CD4-positive, alpha-beta memory T cell (primary cell): ENCODE data around the gene IDH2. TPM values are rescaled to one million over a fixed set of nuclear protein-coding genes. Genes with fewer than 3 reads are reported as not detected.

Experiments used
- CTCF ChIA-PET: fragments of 350-600 bp; sonication (Branson Sonifier 250); formaldehyde crosslinking; loops from one replicate; lab custom pipeline; 2021; ENCODE audit warnings: inconsistent platforms; ENCODE audit not compliant: partially characterized antibody; lab: Charles Lee
- POLR2A ChIA-PET: fragments of 350-600 bp; sonication (Branson Sonifier 250); formaldehyde crosslinking; loops from one replicate; lab custom pipeline; 2021; ENCODE audit not compliant: partially characterized antibody; lab: Charles Lee
- DNase-seq, 5 donors: peaks; one replicate each; pipeline versions ENCODE4 v3.0.0 to v3.0.0-alpha.2; 2020 to 2022; ENCODE audit warnings: mixed read lengths in 1 of 5
- H3K27ac ChIP-seq: one replicate; pipeline ENCODE4 v1.7.0; 2013; ENCODE audit warnings: low read depth, low read length
- H3K27me3 ChIP-seq: 2 replicates; pipeline ENCODE4 v1.7.0; 2013; ENCODE audit warnings: mild to moderate bottlenecking, low read length, moderate library complexity; ENCODE audit not compliant: insufficient read depth
- H3K36me3 ChIP-seq: 2 replicates; pipeline ENCODE4 v1.7.0; 2013; ENCODE audit warnings: mild to moderate bottlenecking, low read length, moderate library complexity; ENCODE audit not compliant: insufficient read depth
- H3K4me1 ChIP-seq: 2 replicates; pipeline ENCODE4 v1.7.0; 2013; ENCODE audit warnings: mild to moderate bottlenecking, low read length, moderate library complexity; ENCODE audit not compliant: insufficient read depth
- H3K4me3 ChIP-seq, 2 donors: one replicate each; pipeline ENCODE4 v1.7.0; 2013; ENCODE audit warnings: low read length in 2 of 2, mild to moderate bottlenecking in 1 of 2
- H3K9me3 ChIP-seq, 2 donors: one replicate each; pipeline ENCODE4 v1.7.0; 2013; ENCODE audit warnings: low read length in 2 of 2, control low read depth in 1 of 2; ENCODE audit not compliant: control insufficient read depth in 1 of 2
- H3K27ac Mint-ChIP-seq, 7 donors: one replicate each; pipeline ENCODE4 v1.8.0; 2020 to 2021; ENCODE audit warnings: mixed read lengths in 7 of 7, mild to moderate bottlenecking in 6 of 7, inconsistent platforms in 3 of 7, moderate library complexity in 3 of 7
- H3K27me3 Mint-ChIP-seq, 2 donors: one replicate each; pipeline ENCODE4 v1.8.0; 2020 to 2021; ENCODE audit warnings: mixed read lengths in 2 of 2
- H3K36me3 Mint-ChIP-seq, 2 donors: one replicate each; pipeline ENCODE4 v1.8.0; 2020 to 2021; ENCODE audit warnings: mixed read lengths in 2 of 2, inconsistent platforms in 1 of 2, mild to moderate bottlenecking in 1 of 2
- H3K4me1 Mint-ChIP-seq, 4 donors: one replicate each; pipeline ENCODE4 v1.8.0; 2020 to 2021; ENCODE audit warnings: mixed read lengths in 4 of 4, mild to moderate bottlenecking in 1 of 4
- H3K4me3 Mint-ChIP-seq, 8 donors: one replicate each; pipeline ENCODE4 v1.8.0; 2020 to 2021; ENCODE audit warnings: mixed read lengths in 8 of 8, mild to moderate bottlenecking in 7 of 8, moderate library complexity in 6 of 8, inconsistent platforms in 3 of 8
- H3K9me3 Mint-ChIP-seq, 8 donors: one replicate each; pipeline ENCODE4 v1.8.0; 2020 to 2021; ENCODE audit warnings: mixed read lengths in 8 of 8, mild to moderate bottlenecking in 5 of 8, inconsistent platforms in 3 of 8, moderate library complexity in 1 of 8
- intact Hi-C: fragments of 100-400 bp; cut with micrococcal nuclease; formaldehyde crosslinking; loops from one replicate; pipeline ENCODE4 v1.15.1; 2023
- polyA plus RNA-seq, 2 donors: library from polyadenylated mRNA; unstranded; fragments of 300-500 nt; fragmentation: Illumina TruSeq; gene quantifications; one replicate each; pipeline ENCODE4 v1.2.3, GENCODE V29; 2021
- total RNA-seq, 2 experiments: library from RNA; stranded (reverse); gene quantifications; one replicate each; pipeline ENCODE4 v1.2.3, GENCODE V29; 2021

IDH2 gene
- total and polyA plus RNA-seq, 4 experiments from 2014 or later, result 41.2 to 139 (median 75.0) TPM

GRCh38 chr15:90080458-90080755, 21.9 kb downstream of the IDH2 start:
- no peaks in the 10 kb centered on the region for H3K4me1 ChIP-seq
- Mint-ChIP-seq H3K27ac (peak overlapping the region in 2 of 7 donors; percentile 46 to 78), H3K4me3 (no peak overlapping the region), H3K4me1 (peaks cover 0 to 2% (median 0%) of the 10 kb centered on the region in 4 donors), H3K36me3 (peaks cover 14 to 54% of the 10 kb centered on the region in 2 donors), H3K9me3 (no peaks in the 10 kb centered on the region), H3K27me3 (no peaks in the 10 kb centered on the region)
- no peak for DNase-seq
- no peak overlapping the region for H3K27ac ChIP-seq
- no peaks in the 10 kb centered on the region for H3K9me3 ChIP-seq
- no peak overlapping the region for H3K4me3 ChIP-seq
- no peaks in the 10 kb centered on the region for H3K27me3 ChIP-seq
- H3K36me3 ChIP-seq, result peaks cover 23% of the 10 kb centered on the region
- CTCF ChIA-PET, result interaction anchor here (1.6 kb wide), 1 partner anchor 10 kb away, joined by 7 read pairs; no protein-coding TSS in a partner anchor
- POLR2A ChIA-PET, result interaction anchor here (1.1 kb wide), 1 partner anchor 21 kb away, joined by 4 read pairs; no protein-coding TSS in a partner anchor
- intact Hi-C loops, result no loop called here

GRCh38 chr15:90079619-90080457, 22.4 kb downstream of the IDH2 start:
- H3K27me3 ChIP-seq, result no peaks in the 10 kb centered on the region
- no peak overlapping the region for H3K4me3 ChIP-seq
- peaks cover 0 to 2% (median 0%) of the 10 kb centered on the region in 4 donors for H3K4me1 Mint-ChIP-seq
- H3K9me3 ChIP-seq, result no peaks in the 10 kb centered on the region
- H3K36me3 ChIP-seq, result peaks cover 17% of the 10 kb centered on the region
- H3K9me3 Mint-ChIP-seq, result no peaks in the 10 kb centered on the region
- peaks cover 14 to 51% of the 10 kb centered on the region in 2 donors for H3K36me3 Mint-ChIP-seq
- H3K27ac ChIP-seq, result no peak overlapping the region
- H3K27me3 Mint-ChIP-seq, result no peaks in the 10 kb centered on the region
- ChIA-PET POLR2A (interaction anchor here (0.6 to 1.1 kb wide), 2 partner anchors 9 to 21 kb away, joined by 3 to 4 read pairs; no protein-coding TSS in a partner anchor), CTCF (interaction anchor here (1.6 kb wide), 1 partner anchor 9 kb away, joined by 7 read pairs; no protein-coding TSS in a partner anchor)
- no peak for DNase-seq
- peak overlapping the region in 2 of 7 donors; percentile 32 to 78 for H3K27ac Mint-ChIP-seq
- intact Hi-C loops, result no loop called here
- no peak overlapping the region for H3K4me3 Mint-ChIP-seq
- no peaks in the 10 kb centered on the region for H3K4me1 ChIP-seq

GRCh38 chr15:90078965-90079364, 23.3 kb downstream of the IDH2 start:
- no peaks in the 10 kb centered on the region for H3K27me3 ChIP-seq
- H3K4me1 Mint-ChIP-seq, result peaks cover 0 to 2% (median 0%) of the 10 kb centered on the region in 4 donors
- H3K27ac Mint-ChIP-seq, result peak overlapping the region in 2 of 7 donors; percentile 69 to 84
- H3K36me3 Mint-ChIP-seq, result peaks cover 14 to 50% of the 10 kb centered on the region in 2 donors
- no peak for DNase-seq
- no peaks in the 10 kb centered on the region for H3K4me1 ChIP-seq
- peaks cover 8% of the 10 kb centered on the region for H3K36me3 ChIP-seq
- no peak overlapping the region for H3K4me3 ChIP-seq
- no peaks in the 10 kb centered on the region for H3K9me3 ChIP-seq
- CTCF ChIA-PET, result interaction anchor here (1.6 kb wide), 1 partner anchor 8 kb away, joined by 7 read pairs; no protein-coding TSS in a partner anchor
- H3K9me3 Mint-ChIP-seq, result no peaks in the 10 kb centered on the region
- no peaks in the 10 kb centered on the region for H3K27me3 Mint-ChIP-seq
- no peak overlapping the region for H3K27ac ChIP-seq
- intact Hi-C loops, result no loop called here
- no peak overlapping the region for H3K4me3 Mint-ChIP-seq
- POLR2A ChIA-PET, result interaction anchor here (0.6 kb wide), 1 partner anchor 8 kb away, joined by 3 read pairs; no protein-coding TSS in a partner anchor

- Histone ChIP-seq H3K4me1 (no peaks in the 10 kb centered on the region), H3K36me3 (no peaks in the 10 kb centered on the region), H3K27me3 (no peaks in the 10 kb centered on the region), H3K9me3 (no peaks in the 10 kb centered on the region), H3K4me3 (no peak overlapping the region), H3K27ac (no peak overlapping the region)
- no peak for DNase-seq
- POLR2A ChIA-PET, result no interaction called here
- Mint-ChIP-seq H3K4me1 (peaks cover 0 to 2% (median 0%) of the 10 kb centered on the region in 4 donors), H3K9me3 (no peaks in the 10 kb centered on the region), H3K36me3 (peaks cover 10 to 46% of the 10 kb centered on the region in 2 donors), H3K27me3 (no peaks in the 10 kb centered on the region), H3K4me3 (no peak overlapping the region), H3K27ac (no peak overlapping the region)
- intact Hi-C loops, result no loop called here
- CTCF ChIA-PET, result interaction anchor here (1.0 to 2.2 kb wide), 5 partner anchors 12 to 316 kb away, joined by 3 to 9 read pairs (median 5); no protein-coding TSS in a partner anchor
Measured at GRCh38 chr15:90076716-90077115, 25.6 kb downstream of the IDH2 start.

- intact Hi-C loops, result no loop called here
- no peaks in the 10 kb centered on the region for H3K27me3 Mint-ChIP-seq
- no peak for DNase-seq
- H3K9me3 Mint-ChIP-seq, result no peaks in the 10 kb centered on the region
- H3K36me3 Mint-ChIP-seq, result peaks cover 10 to 44% of the 10 kb centered on the region in 2 donors
- Histone ChIP-seq H3K4me1 (peaks cover 3% of the 10 kb centered on the region), H3K4me3 (no peak overlapping the region), H3K27me3 (no peaks in the 10 kb centered on the region), H3K9me3 (no peaks in the 10 kb centered on the region), H3K27ac (no peak overlapping the region), H3K36me3 (no peaks in the 10 kb centered on the region)
- H3K27ac Mint-ChIP-seq, result peak overlapping the region in 6 of 7 donors; percentile 19 to 76 (median 46)
- no peak overlapping the region for H3K4me3 Mint-ChIP-seq
- POLR2A ChIA-PET, result interaction anchor here (0.7 to 1.5 kb wide), 2 partner anchors 42 to 182 kb away, joined by 3 to 4 read pairs; partner anchors contain the start of gene AP3S2
- CTCF ChIA-PET, result interaction anchor here (0.6 to 2.2 kb wide), 18 partner anchors 10 to 315 kb away, joined by 3 to 9 read pairs (median 4); partner anchors contain the start of gene IDH2
- peaks cover 2 to 7% (median 5%) of the 10 kb centered on the region in 4 donors for H3K4me1 Mint-ChIP-seq
Measured at GRCh38 chr15:90075420-90076289, 26.6 kb downstream of the IDH2 start.

GRCh38 chr15:90074916-90075315, 27.4 kb downstream of the IDH2 start:
- Mint-ChIP-seq H3K9me3 (no peaks in the 10 kb centered on the region), H3K27me3 (no peaks in the 10 kb centered on the region), H3K4me1 (peaks cover 2 to 9% (median 6%) of the 10 kb centered on the region in 4 donors), H3K4me3 (no peak overlapping the region), H3K36me3 (peaks cover 11 to 42% of the 10 kb centered on the region in 2 donors), H3K27ac (peak overlapping the region in 4 of 7 donors; percentile 21 to 86 (median 46))
- Histone ChIP-seq H3K36me3 (no peaks in the 10 kb centered on the region), H3K27ac (no peak overlapping the region), H3K4me3 (no peak overlapping the region), H3K4me1 (peaks cover 3% of the 10 kb centered on the region), H3K9me3 (no peaks in the 10 kb centered on the region), H3K27me3 (no peaks in the 10 kb centered on the region)
- no peak for DNase-seq
- ChIA-PET POLR2A (interaction anchor here (0.7 to 1.5 kb wide), 2 partner anchors 41 to 181 kb away, joined by 3 to 4 read pairs; partner anchors contain the start of gene AP3S2), CTCF (interaction anchor here (0.6 to 2.2 kb wide), 14 partner anchors 11 to 314 kb away, joined by 3 to 9 read pairs (median 4); partner anchors contain the start of gene IDH2)
- intact Hi-C loops, result no loop called here
